NT2/D1 (cell line): Measurements from ENCODE around the gene AGPAT3.

Source experiments
- SUZ12 ChIP-seq: IDR thresholded peaks from 2 replicates; pipeline ENCODE4 v1.6.1; 2011; ENCODE audit not compliant: insufficient read length, insufficient read depth; ENCODE audit errors: extremely low read depth
- YY1 ChIP-seq: IDR thresholded peaks from 2 replicates; pipeline ENCODE4 v1.6.1; 2011; ENCODE audit not compliant: insufficient read length, insufficient read depth
- ZNF274 ChIP-seq: IDR thresholded peaks from 2 replicates; pipeline ENCODE4 v1.6.1; 2011; ENCODE audit warnings: mild to moderate bottlenecking, low read depth, low read length

- TF ChIP-seq ZNF274 (no peak), YY1 (no peak), SUZ12 (no peak)
Observed at GRCh38 chr21:43927591-43928221, 62.7 kb downstream of the AGPAT3 start.
